ENCODE measurements around the gene OR7C1.

DNA sequence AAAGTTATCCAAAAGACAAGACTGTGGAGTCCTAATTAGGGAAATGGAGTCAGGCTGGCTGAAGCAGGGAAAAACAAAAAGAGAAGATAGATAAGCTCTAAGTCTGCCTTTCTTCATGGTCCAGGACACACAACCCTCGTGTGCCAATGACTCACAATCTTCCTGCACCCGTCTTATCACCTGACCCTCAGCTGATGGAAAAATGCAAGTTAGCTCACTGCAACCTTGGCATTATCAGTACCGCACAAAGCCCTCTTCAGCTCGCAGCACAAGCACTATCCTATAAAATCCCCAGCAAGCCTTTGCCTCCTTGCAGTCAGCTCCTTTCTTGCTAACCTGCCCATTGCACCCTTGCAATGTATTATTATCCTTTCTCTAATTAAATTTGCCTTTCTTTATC lies 4.3 kb downstream of the OR7C1 start:
- TF ChIP-seq CTCF (IDR thresholded peaks at IDR 0.05) (no peak), POLR2A (IDR thresholded peaks at IDR 0.05) (no peak), POLR2AphosphoS5 (IDR thresholded peaks at IDR 0.05) (no peak)
